HFFc6 (cell line): ENCODE data around the gene MYBPHL. TPM values are rescaled to one million over a fixed set of nuclear protein-coding genes. Genes with fewer than 3 reads are reported as not detected.

Experiments used
- DNase-seq: peaks from one replicate; pipeline ENCODE4 v3.0.0-alpha.2; 2018
- H3K27ac Mint-ChIP-seq: 2 replicates; pipeline ENCODE4 v1.8.0; 2020; ENCODE audit warnings: mild to moderate bottlenecking, mixed read lengths
- H3K27me3 Mint-ChIP-seq: 2 replicates; pipeline ENCODE4 v1.8.0; 2021; ENCODE audit warnings: mild to moderate bottlenecking, moderate library complexity, mixed read lengths; ENCODE audit not compliant: insufficient read depth
- H3K36me3 Mint-ChIP-seq: 2 replicates; pipeline ENCODE4 v1.8.0; 2021; ENCODE audit warnings: low read depth, mixed read lengths
- H3K4me1 Mint-ChIP-seq: 2 replicates; pipeline ENCODE4 v1.8.0; 2020; ENCODE audit warnings: low read depth, mixed read lengths
- H3K4me3 Mint-ChIP-seq: 2 replicates; pipeline ENCODE4 v1.8.0; 2020; ENCODE audit warnings: mild to moderate bottlenecking, moderate library complexity, mixed read lengths
- H3K9me3 Mint-ChIP-seq: 2 replicates; pipeline ENCODE4 v1.8.0; 2020; ENCODE audit warnings: mild to moderate bottlenecking, mixed read lengths
- CTCF ChIP-seq: fragments of 200-600 bp; sonication (generic); IDR thresholded peaks from 2 replicates; pipeline ENCODE4 v1.5.0; 2021; ENCODE audit warnings: antibody characterized with exemption, mild to moderate bottlenecking
- total RNA-seq, 6 experiments: library from RNA; stranded (reverse); fragmentation: NEBNext Ultra II Directional; extraction: Animal tissue kit (Norgen Biotek cat#: 25700); gene quantifications; 2 replicates in 1 of 6; 3 replicates in 5 of 6; pipeline ENCODE4 v1.2.3, GENCODE V29; 2021

Gene MYBPHL
- total RNA-seq, 6 experiments from 2014 or later: not detected

DNA sequence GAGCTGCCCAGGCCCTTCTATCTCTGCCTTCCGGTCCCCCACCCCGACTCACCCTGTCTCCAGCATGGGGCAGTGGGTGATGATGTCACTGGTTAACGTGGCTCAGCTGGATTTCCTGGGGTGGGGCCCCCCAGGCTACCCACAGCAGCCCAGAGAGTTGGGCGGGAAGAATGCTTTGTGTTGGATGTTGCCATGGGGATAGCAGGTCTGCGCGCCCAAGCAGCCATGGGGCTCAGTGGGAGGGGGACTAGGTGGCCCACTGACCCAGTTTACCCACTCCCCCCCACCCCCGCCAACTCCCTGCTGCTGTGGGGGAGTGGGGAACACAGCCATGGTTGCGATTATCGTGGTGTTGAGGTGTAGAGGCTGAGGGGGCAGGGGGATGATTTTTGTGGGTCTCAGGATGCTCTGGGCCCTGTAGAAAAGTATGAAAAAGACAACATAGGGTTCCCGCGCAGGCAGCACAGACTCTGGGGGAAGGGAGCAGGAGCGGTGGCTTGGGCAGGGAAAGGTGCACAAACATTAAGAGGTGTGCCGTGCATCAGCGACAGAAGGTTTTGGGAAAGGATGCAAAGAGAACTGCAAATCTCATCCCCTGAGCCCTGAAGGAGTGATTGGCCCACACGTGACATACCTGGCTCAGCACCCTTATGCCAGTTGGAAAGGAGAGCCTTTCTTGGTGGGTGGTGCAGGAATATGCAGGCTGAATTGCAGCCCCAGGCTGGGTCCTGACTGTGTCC, 49.0 kb downstream of the MYBPHL start:
- no peak overlapping the region for H3K4me3 Mint-ChIP-seq
- no peak for DNase-seq
- no peak for TF ChIP-seq CTCF
- no peaks in the 10 kb centered on the region for H3K36me3 Mint-ChIP-seq
- H3K27me3 Mint-ChIP-seq: peaks cover 2% of the 10 kb centered on the region
- H3K4me1 Mint-ChIP-seq: peaks cover 15% of the 10 kb centered on the region
- no peaks in the 10 kb centered on the region for H3K9me3 Mint-ChIP-seq
- no peak overlapping the region for H3K27ac Mint-ChIP-seq

GRCh38 chr1:109256971-109257681, 49.7 kb downstream of the MYBPHL start:
- H3K36me3 Mint-ChIP-seq: no peaks in the 10 kb centered on the region
- no peak for TF ChIP-seq CTCF
- DNase-seq: peak; percentile 68
- no peaks in the 10 kb centered on the region for H3K9me3 Mint-ChIP-seq
- no peak overlapping the region for H3K4me3 Mint-ChIP-seq
- peaks cover under 1% of the 10 kb centered on the region; the same call in 1 of the 2 replicates for H3K27me3 Mint-ChIP-seq
- peaks cover 15% of the 10 kb centered on the region for H3K4me1 Mint-ChIP-seq
- H3K27ac Mint-ChIP-seq: no peak overlapping the region

DNA sequence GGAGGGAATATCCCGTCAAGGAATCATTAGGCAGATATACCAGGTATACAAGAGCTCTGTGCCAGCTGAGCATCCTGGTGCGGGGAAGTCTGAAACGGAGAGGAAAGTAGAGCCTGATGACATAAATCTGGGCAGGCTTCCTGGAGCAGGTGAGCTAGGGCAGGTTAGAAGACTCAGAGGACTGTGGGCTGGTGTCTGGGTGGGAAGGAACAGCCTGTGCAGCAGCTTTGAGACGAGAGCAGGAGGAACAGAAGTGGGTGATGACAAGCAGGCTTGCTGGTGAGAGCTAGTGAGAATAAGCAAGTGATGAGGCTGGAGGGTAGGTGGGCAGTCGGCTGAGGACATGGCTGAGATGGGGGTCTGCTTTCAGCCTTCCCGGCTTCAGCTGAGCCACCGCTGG, 50.7 kb downstream of the MYBPHL start:
- Mint-ChIP-seq H3K27ac (no peak overlapping the region), H3K27me3 (no peaks in the 10 kb centered on the region; the same call in 1 of the 2 replicates), H3K4me1 (peaks cover 15% of the 10 kb centered on the region), H3K36me3 (no peaks in the 10 kb centered on the region), H3K9me3 (no peaks in the 10 kb centered on the region), H3K4me3 (no peak overlapping the region)
- DNase-seq: no peak
- TF ChIP-seq CTCF: no peak

GRCh38 chr1:109255678-109256077, 51.1 kb downstream of the MYBPHL start:
- Mint-ChIP-seq H3K36me3 (no peaks in the 10 kb centered on the region), H3K27ac (no peak overlapping the region), H3K4me3 (no peak overlapping the region), H3K4me1 (peaks cover 15% of the 10 kb centered on the region), H3K27me3 (no peaks in the 10 kb centered on the region; the same call in 1 of the 2 replicates), H3K9me3 (no peaks in the 10 kb centered on the region)
- TF ChIP-seq CTCF: no peak
- DNase-seq: no peak

GRCh38 chr1:109255097-109255651, 51.6 kb downstream of the MYBPHL start:
- no peak overlapping the region for H3K27ac Mint-ChIP-seq
- H3K27me3 Mint-ChIP-seq: no peaks in the 10 kb centered on the region; the same call in 1 of the 2 replicates
- TF ChIP-seq CTCF: no peak
- no peak overlapping the region for H3K4me3 Mint-ChIP-seq
- no peak for DNase-seq
- no peaks in the 10 kb centered on the region for H3K9me3 Mint-ChIP-seq
- peaks cover 15% of the 10 kb centered on the region for H3K4me1 Mint-ChIP-seq
- no peaks in the 10 kb centered on the region for H3K36me3 Mint-ChIP-seq
